Lower lobe of right lung (tissue), 2 donors: ENCODE results near the gene MPIG6B. TPM values are rescaled to one million over a fixed set of nuclear protein-coding genes. Genes with fewer than 3 reads are reported as not detected.

Experiments used
- ATAC-seq, 2 donors: fragments of 200-7000 bp; cut with Tn5 transposase; one replicate each; pipeline ENCODE4 v1.9.1; 2020 to 2022; ENCODE audit warnings: mild to moderate bottlenecking in 2 of 2, moderate library complexity in 2 of 2
- DNase-seq: peaks from one replicate; pipeline ENCODE4 v3.0.0-alpha.2; 2020
- H3K27ac ChIP-seq: fragments of 200-600 bp; one replicate; pipeline ENCODE4 v1.8.0; 2022
- H3K27me3 ChIP-seq: fragments of 200-600 bp; one replicate; pipeline ENCODE4 v1.8.0; 2022; ENCODE audit warnings: low read depth
- H3K36me3 ChIP-seq: fragments of 200-600 bp; one replicate; pipeline ENCODE4 v1.8.0; 2022; ENCODE audit warnings: mild to moderate bottlenecking
- H3K4me1 ChIP-seq: fragments of 200-600 bp; one replicate; pipeline ENCODE4 v1.8.0; 2022
- H3K4me3 ChIP-seq: fragments of 200-600 bp; one replicate; pipeline ENCODE4 v1.8.0; 2022; ENCODE audit warnings: mild to moderate bottlenecking
- H3K9me3 ChIP-seq: fragments of 200-600 bp; one replicate; pipeline ENCODE4 v1.8.0; 2022
- CTCF ChIP-seq: fragments of 200-600 bp; IDR thresholded peaks from one replicate; pipeline ENCODE4 v1.8.0; 2022; ENCODE audit warnings: antibody characterized with exemption, mild to moderate bottlenecking
- intact Hi-C: fragments of 100-400 bp; cut with DNase I; formaldehyde crosslinking; loops from one replicate; pipeline ENCODE4 v1.11.0; 2022
- total RNA-seq: library from RNA; stranded (reverse); fragmentation: NEBNext Ultra II Directional; extraction: Animal tissue kit (Norgen Biotek cat#: 25700); gene quantifications from one replicate; pipeline ENCODE4 v1.2.1, GENCODE V29; 2021
- donor health status: DM: no; HTN: yes; CAD: no; lungs with severe emphysema.

Gene MPIG6B
- total RNA-seq, 1 donor from 2014 or later, result 2.6 TPM

GRCh38 chr6:31687860-31688693, 35.1 kb upstream of the MPIG6B start:
- ATAC-seq (no peak), DNase-seq (no peak)
- intact Hi-C loops, result no loop called here
- no peak overlapping the region for H3K27ac ChIP-seq
- no peaks in the 10 kb centered on the region for H3K9me3 ChIP-seq
- no peak overlapping the region for H3K4me3 ChIP-seq
- peaks cover 5% of the 10 kb centered on the region for H3K4me1 ChIP-seq
- no peak for TF ChIP-seq CTCF
- H3K36me3 ChIP-seq, result peaks cover 86% of the 10 kb centered on the region
- H3K27me3 ChIP-seq, result no peaks in the 10 kb centered on the region

GRCh38 chr6:31689249-31690110, 33.7 kb upstream of the MPIG6B start:
- intact Hi-C loops, result no loop called here

GRCh38 chr6:31690231-31691077, 32.7 kb upstream of the MPIG6B start:
- H3K4me1 ChIP-seq, result no peaks in the 10 kb centered on the region
- intact Hi-C loops, result no loop called here
- no peak for TF ChIP-seq CTCF
- no peaks in the 10 kb centered on the region for H3K9me3 ChIP-seq
- ATAC-seq, result no peak
- H3K36me3 ChIP-seq, result peaks cover 100% of the 10 kb centered on the region
- peak overlapping the region; percentile 33 for H3K27ac ChIP-seq
- H3K27me3 ChIP-seq, result no peaks in the 10 kb centered on the region
- no peak overlapping the region for H3K4me3 ChIP-seq
- no peak for DNase-seq

More at GRCh38 chr6:31689249-31690110, 33.7 kb upstream of the MPIG6B start:
- Histone ChIP-seq H3K9me3 (no peaks in the 10 kb centered on the region), H3K27me3 (no peaks in the 10 kb centered on the region), H3K27ac (peak overlapping the region; percentile 33), H3K4me3 (no peak overlapping the region), H3K36me3 (peaks cover 97% of the 10 kb centered on the region), H3K4me1 (no peaks in the 10 kb centered on the region)
- ATAC-seq (no peak), DNase-seq (no peak)
- TF ChIP-seq CTCF, result peak; percentile 19

- no peaks in the 10 kb centered on the region for H3K27me3 ChIP-seq
- TF ChIP-seq CTCF, result no peak
- no peaks in the 10 kb centered on the region for H3K4me1 ChIP-seq
- DNase-seq, result no peak
- no peak overlapping the region for H3K27ac ChIP-seq
- no peak overlapping the region for H3K4me3 ChIP-seq
- no peak for ATAC-seq
- intact Hi-C loops, result no loop called here
- no peaks in the 10 kb centered on the region for H3K9me3 ChIP-seq
- peaks cover 100% of the 10 kb centered on the region for H3K36me3 ChIP-seq
Measured at GRCh38 chr6:31691078-31691463, 32.1 kb upstream of the MPIG6B start.

- peaks cover 100% of the 10 kb centered on the region for H3K36me3 ChIP-seq
- H3K27me3 ChIP-seq, result no peaks in the 10 kb centered on the region
- ATAC-seq, result no peak
- no peaks in the 10 kb centered on the region for H3K4me1 ChIP-seq
- no peaks in the 10 kb centered on the region for H3K9me3 ChIP-seq
- intact Hi-C loops, result no loop called here
- DNase-seq, result no peak
- no peak for TF ChIP-seq CTCF
- no peak overlapping the region for H3K4me3 ChIP-seq
- no peak overlapping the region for H3K27ac ChIP-seq
Measured at GRCh38 chr6:31691564-31692108, 31.5 kb upstream of the MPIG6B start.
